Measurements from ENCODE around the gene PTPN3.
"Not testable (repeated sequence)": the region's sequence is repeated elsewhere in the genome, so short reads cannot be mapped to it uniquely, and the experiment has no call there.

Gene PTPN3

GRCh38 chr9:109387206-109387605 is 110.9 kb downstream of the PTPN3 start:
- no peak for DNase-seq (ENCODE audit: low read depth)

GRCh38 chr9:109385499-109385898 is 112.6 kb downstream of the PTPN3 start:
- no peak for DNase-seq (ENCODE audit: low read depth)

GRCh38 chr9:109383947-109384346 is 114.2 kb downstream of the PTPN3 start:
- no peak for DNase-seq (ENCODE audit: low read depth)

GRCh38 chr9:109383356-109383755 is 114.8 kb downstream of the PTPN3 start:
- no peak for DNase-seq (ENCODE audit: low read depth)

GRCh38 chr9:109382585-109382984 is 115.5 kb downstream of the PTPN3 start:
- no peak for DNase-seq (ENCODE audit: low read depth)

- DNase-seq (ENCODE audit: low read depth): no peak
Measured at GRCh38 chr9:109382182-109382581, 115.9 kb downstream of the PTPN3 start.

- no peak for DNase-seq (ENCODE audit: low read depth)
Measured at GRCh38 chr9:109381011-109381729, 116.9 kb downstream of the PTPN3 start.

GRCh38 chr9:109379513-109379912 is 118.6 kb downstream of the PTPN3 start:
- DNase-seq (ENCODE audit: low read depth): no peak

GRCh38 chr9:109378316-109378715 is 119.8 kb downstream of the PTPN3 start:
- no peak for DNase-seq (ENCODE audit: low read depth)

- DNase-seq (ENCODE audit: low read depth): no peak
Measured at GRCh38 chr9:109372246-109372645, 125.9 kb downstream of the PTPN3 start.

GRCh38 chr9:109371374-109371773 is 126.7 kb downstream of the PTPN3 start:
- DNase-seq (ENCODE audit: low read depth): no peak

- DNase-seq (ENCODE audit: low read depth): no peak
Measured at GRCh38 chr9:109369285-109369684, 128.8 kb downstream of the PTPN3 start.

- DNase-seq (ENCODE audit: low read depth): no peak
Measured at GRCh38 chr9:109360771-109361170, 137.3 kb downstream of the PTPN3 start.

- not testable (repeated sequence) for DNase-seq (ENCODE audit: low read depth)
Measured at GRCh38 chr9:109358968-109359603, 139.0 kb downstream of the PTPN3 start.

GRCh38 chr9:109355564-109356297 is 142.4 kb downstream of the PTPN3 start:
- DNase-seq (ENCODE audit: low read depth): no peak

GRCh38 chr9:109354190-109354589 is 143.9 kb downstream of the PTPN3 start:
- DNase-seq (ENCODE audit: low read depth): no peak

- DNase-seq (ENCODE audit: low read depth): no peak
Measured at GRCh38 chr9:109351032-109351431, 147.1 kb downstream of the PTPN3 start.

GRCh38 chr9:109349421-109349846 is 148.7 kb downstream of the PTPN3 start:
- no peak for DNase-seq (ENCODE audit: low read depth)

GRCh38 chr9:109346904-109347303 is 151.2 kb downstream of the PTPN3 start:
- DNase-seq (ENCODE audit: low read depth): no peak

GRCh38 chr9:109344866-109345265 is 153.2 kb downstream of the PTPN3 start:
- no peak for DNase-seq (ENCODE audit: low read depth)

GRCh38 chr9:109342878-109343277 is 155.2 kb downstream of the PTPN3 start:
- no peak for DNase-seq (ENCODE audit: low read depth)

- no peak for DNase-seq (ENCODE audit: low read depth)
Measured at GRCh38 chr9:109341561-109341960, 156.5 kb downstream of the PTPN3 start.

- not testable (repeated sequence) for DNase-seq (ENCODE audit: low read depth)
Measured at GRCh38 chr9:109340979-109341378, 157.1 kb downstream of the PTPN3 start.
